Osteocyte (in vitro differentiated cells): ENCODE results near the gene CXADR. TPM values are rescaled to one million over a fixed set of nuclear protein-coding genes. Genes with fewer than 3 reads are reported as not detected.

ENCODE experiments used
- DNase-seq: peaks from one replicate; pipeline ENCODE4 v3.0.0; 2021; ENCODE audit warnings: mixed read lengths; ENCODE audit not compliant: unreplicated experiment; ENCODE audit errors: extremely low spot score
- H3K27ac Mint-ChIP-seq: one replicate; pipeline ENCODE4 v1.8.0; 2021; ENCODE audit warnings: mild to moderate bottlenecking, mixed read lengths; ENCODE audit not compliant: unreplicated experiment
- H3K27me3 Mint-ChIP-seq: one replicate; pipeline ENCODE4 v1.8.0; 2021; ENCODE audit warnings: mixed read lengths; ENCODE audit not compliant: unreplicated experiment
- H3K36me3 Mint-ChIP-seq: one replicate; pipeline ENCODE4 v1.8.0; 2021; ENCODE audit warnings: mixed read lengths; ENCODE audit not compliant: unreplicated experiment
- H3K4me1 Mint-ChIP-seq: one replicate; pipeline ENCODE4 v1.8.0; 2021; ENCODE audit warnings: mixed read lengths; ENCODE audit not compliant: unreplicated experiment
- H3K4me3 Mint-ChIP-seq: one replicate; pipeline ENCODE4 v1.8.0; 2021; ENCODE audit warnings: mild to moderate bottlenecking, moderate library complexity, mixed read lengths; ENCODE audit not compliant: unreplicated experiment
- H3K9me3 Mint-ChIP-seq: one replicate; pipeline ENCODE4 v1.8.0; 2021; ENCODE audit warnings: mixed read lengths; ENCODE audit not compliant: unreplicated experiment
- total RNA-seq: library from RNA; stranded (reverse); gene quantifications from 2 replicates; pipeline ENCODE4 v1.2.1, GENCODE V29; 2021
- TF ChIP-seq, protein P1 (sequence below): fragments of 200-600 bp; sonication (generic); IDR thresholded peaks from 2 replicates; pipeline ENCODE4 v1.5.0; 2021; ENCODE audit warnings: antibody characterized with exemption, mild to moderate bottlenecking, moderate library complexity

CXADR gene
- total RNA-seq, 1 donor from 2014 or later: 0.11 TPM

DNA sequence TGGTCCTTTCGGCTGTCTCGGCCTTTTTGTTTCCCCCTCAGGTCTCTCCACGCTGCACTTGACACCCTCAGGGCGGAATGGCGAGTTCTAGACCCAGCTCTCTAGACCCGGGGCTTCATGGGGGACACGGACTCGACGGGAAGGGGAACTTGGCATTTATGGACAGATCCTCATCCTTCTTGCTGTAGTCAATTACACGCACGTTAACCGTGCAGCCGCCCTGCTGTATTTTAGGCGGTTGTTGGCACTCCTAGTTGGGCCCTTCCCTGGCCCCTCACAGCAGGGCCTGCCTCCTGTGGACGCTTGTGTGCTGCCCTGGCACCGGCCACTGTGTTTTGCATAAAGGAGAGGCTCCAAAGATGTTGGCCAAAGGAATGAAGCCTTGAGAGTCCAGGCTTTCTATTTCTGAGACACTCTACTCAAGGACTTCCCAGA lies 100.4 kb downstream of the CXADR start:
- Mint-ChIP-seq H3K4me3 (peak overlapping the region; percentile 73), H3K27ac (peak overlapping the region; percentile 79), H3K4me1 (peaks cover 22% of the 10 kb centered on the region)

DNA sequence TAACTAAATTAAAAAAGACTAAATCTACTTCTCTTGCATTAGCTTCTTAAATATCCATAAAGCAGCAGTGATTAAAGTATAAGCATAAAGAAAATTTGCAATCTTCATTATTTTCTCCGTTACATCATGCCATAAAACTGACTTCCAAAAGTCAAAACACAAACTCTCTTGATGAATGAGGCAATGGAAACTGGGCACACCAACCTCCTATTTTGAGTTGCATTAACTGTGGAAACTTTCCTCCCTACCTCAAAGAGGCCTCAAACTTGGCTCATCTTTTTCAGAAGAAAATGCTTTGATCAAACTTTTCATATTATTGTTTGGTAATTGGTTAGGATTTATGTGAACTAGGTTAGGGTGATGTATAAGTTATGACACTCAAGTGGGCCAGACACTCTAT lies 104.0 kb downstream of the CXADR start:
- no peaks in the 10 kb centered on the region for H3K9me3 Mint-ChIP-seq
- H3K27me3 Mint-ChIP-seq: no peaks in the 10 kb centered on the region
- H3K27ac Mint-ChIP-seq: no peak overlapping the region
- peaks cover 3% of the 10 kb centered on the region for H3K4me1 Mint-ChIP-seq
- no peak for DNase-seq
- H3K4me3 Mint-ChIP-seq: no peak overlapping the region
- H3K36me3 Mint-ChIP-seq: no peaks in the 10 kb centered on the region
- TF ChIP-seq, protein P1, sequence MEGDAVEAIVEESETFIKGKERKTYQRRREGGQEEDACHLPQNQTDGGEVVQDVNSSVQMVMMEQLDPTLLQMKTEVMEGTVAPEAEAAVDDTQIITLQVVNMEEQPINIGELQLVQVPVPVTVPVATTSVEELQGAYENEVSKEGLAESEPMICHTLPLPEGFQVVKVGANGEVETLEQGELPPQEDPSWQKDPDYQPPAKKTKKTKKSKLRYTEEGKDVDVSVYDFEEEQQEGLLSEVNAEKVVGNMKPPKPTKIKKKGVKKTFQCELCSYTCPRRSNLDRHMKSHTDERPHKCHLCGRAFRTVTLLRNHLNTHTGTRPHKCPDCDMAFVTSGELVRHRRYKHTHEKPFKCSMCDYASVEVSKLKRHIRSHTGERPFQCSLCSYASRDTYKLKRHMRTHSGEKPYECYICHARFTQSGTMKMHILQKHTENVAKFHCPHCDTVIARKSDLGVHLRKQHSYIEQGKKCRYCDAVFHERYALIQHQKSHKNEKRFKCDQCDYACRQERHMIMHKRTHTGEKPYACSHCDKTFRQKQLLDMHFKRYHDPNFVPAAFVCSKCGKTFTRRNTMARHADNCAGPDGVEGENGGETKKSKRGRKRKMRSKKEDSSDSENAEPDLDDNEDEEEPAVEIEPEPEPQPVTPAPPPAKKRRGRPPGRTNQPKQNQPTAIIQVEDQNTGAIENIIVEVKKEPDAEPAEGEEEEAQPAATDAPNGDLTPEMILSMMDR: no peak

More for the DNA sequence above, 100.4 kb downstream of the CXADR start:
- Mint-ChIP-seq H3K27me3 (no peaks in the 10 kb centered on the region), H3K9me3 (no peaks in the 10 kb centered on the region), H3K36me3 (peaks cover 4% of the 10 kb centered on the region)
- TF ChIP-seq, protein P1: no peak
- DNase-seq: no peak

DNA sequence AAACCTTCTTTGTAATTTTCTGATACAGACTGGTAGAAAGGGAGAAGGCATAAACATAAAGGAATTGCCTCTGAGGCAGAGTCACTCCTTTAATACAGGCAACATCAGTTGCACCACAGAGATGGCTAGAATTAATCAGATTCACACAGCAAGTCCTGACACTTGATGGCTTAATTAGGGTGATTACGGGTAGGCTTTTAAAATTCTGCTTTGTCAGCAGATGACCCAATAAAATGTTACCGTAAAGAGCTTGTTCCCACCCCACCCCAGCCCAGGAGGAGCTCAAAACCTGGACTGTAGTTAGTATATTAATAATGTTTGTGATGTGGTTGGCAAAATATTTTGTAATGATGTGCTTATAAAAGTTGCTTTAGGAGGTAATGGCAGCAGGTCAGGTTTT lies 109.2 kb downstream of the CXADR start:
- H3K27ac Mint-ChIP-seq: no peak overlapping the region
- no peak overlapping the region for H3K4me3 Mint-ChIP-seq
- peaks cover 25% of the 10 kb centered on the region for H3K27me3 Mint-ChIP-seq
- TF ChIP-seq, protein P1: no peak
- H3K4me1 Mint-ChIP-seq: no peaks in the 10 kb centered on the region
- H3K9me3 Mint-ChIP-seq: no peaks in the 10 kb centered on the region
- H3K36me3 Mint-ChIP-seq: no peaks in the 10 kb centered on the region
- DNase-seq: no peak

DNA sequence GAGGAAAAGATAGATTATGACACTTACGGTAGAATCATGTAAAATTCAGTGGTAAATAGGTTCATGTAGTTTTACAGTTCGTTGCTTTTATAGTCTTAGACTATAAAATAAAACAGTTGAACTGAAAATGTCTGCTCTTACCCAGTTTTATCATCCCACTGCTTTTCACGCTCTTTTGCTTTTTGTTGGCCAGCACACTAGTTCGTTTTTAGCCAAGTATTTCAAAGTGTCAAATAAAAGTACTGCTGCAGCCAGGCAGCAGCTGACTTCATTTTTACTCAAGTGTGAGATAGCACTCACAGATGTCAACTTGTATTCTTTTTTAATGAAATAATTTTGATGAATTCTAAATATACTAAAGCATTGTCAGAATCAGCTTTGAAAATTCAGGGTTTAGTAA lies 118.4 kb downstream of the CXADR start:
- TF ChIP-seq, protein P1: no peak
- Mint-ChIP-seq H3K27ac (no peak overlapping the region), H3K36me3 (no peaks in the 10 kb centered on the region), H3K4me3 (no peak overlapping the region), H3K9me3 (no peaks in the 10 kb centered on the region), H3K27me3 (peaks cover under 1% of the 10 kb centered on the region), H3K4me1 (no peaks in the 10 kb centered on the region)
- no peak for DNase-seq

DNA sequence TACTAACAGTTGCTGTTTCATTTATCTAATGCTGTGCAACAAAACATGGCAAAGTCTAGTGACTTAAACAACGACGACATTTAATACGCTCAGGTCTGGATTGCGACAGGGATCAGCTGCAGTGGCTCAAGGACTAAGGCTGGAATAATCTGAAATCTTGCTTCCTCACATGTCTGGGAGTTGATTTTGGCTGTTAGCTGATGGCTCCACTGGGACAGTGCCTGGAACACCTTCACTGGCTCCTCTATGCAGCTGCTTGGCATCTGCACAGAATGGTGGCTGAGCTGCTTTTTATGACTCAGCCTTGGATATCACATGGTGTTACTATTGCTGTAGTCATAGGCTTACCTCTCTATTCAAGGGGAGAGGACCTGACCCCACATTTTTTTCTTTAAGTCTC lies 123.9 kb downstream of the CXADR start:
- TF ChIP-seq, protein P1: no peak
- no peaks in the 10 kb centered on the region for H3K4me1 Mint-ChIP-seq
- no peak for DNase-seq
- H3K9me3 Mint-ChIP-seq: peaks cover under 1% of the 10 kb centered on the region
- no peak overlapping the region for H3K27ac Mint-ChIP-seq
- H3K36me3 Mint-ChIP-seq: no peaks in the 10 kb centered on the region
- H3K27me3 Mint-ChIP-seq: peaks cover 2% of the 10 kb centered on the region
- H3K4me3 Mint-ChIP-seq: no peak overlapping the region
